Measurements from ENCODE around the gene MIF4GD. TPM values are rescaled to one million over a fixed set of nuclear protein-coding genes. Genes with fewer than 3 reads are reported as not detected.
"Not testable (repeated sequence)": the region's sequence is repeated elsewhere in the genome, so short reads cannot be mapped to it uniquely, and the experiment has no call there.

The MIF4GD gene, protein sequence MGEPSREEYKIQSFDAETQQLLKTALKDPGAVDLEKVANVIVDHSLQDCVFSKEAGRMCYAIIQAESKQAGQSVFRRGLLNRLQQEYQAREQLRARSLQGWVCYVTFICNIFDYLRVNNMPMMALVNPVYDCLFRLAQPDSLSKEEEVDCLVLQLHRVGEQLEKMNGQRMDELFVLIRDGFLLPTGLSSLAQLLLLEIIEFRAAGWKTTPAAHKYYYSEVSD
- polyA plus RNA-seq (ENCODE audit: insufficient read length in 12 of 12) = 10 to 100 TPM in 9 of 12 donors, 1 to 10 TPM in 2, not detected in 1; 9.3 to 14.9 (median 12.2) TPM
- long read RNA-seq, donor 1, transcript MIF4GD-202 (6 exons, 1,306 nt) = major isoform, 5 of 13 reads
- long read RNA-seq, donor 1, partial matches to known transcripts = 6 of 13 reads
- long read RNA-seq, donor 1, other reads (novel, unspliced or antisense) = 0 of 13 reads
- long read RNA-seq, donor 2, transcript MIF4GD-202 (6 exons, 1,306 nt) = major isoform, 7 of 9 reads
- long read RNA-seq, donor 2, partial matches to known transcripts = 0 of 9 reads
- long read RNA-seq, donor 2, other reads (novel, unspliced or antisense) = 0 of 9 reads
- long read RNA-seq, donor 3, partial matches to known transcripts = 0 of 1 reads
- long read RNA-seq, donor 3, other reads (novel, unspliced or antisense) = 0 of 1 reads
- long read RNA-seq, donor 4, partial matches to known transcripts = 0 of 3 reads
- long read RNA-seq, donor 4, other reads (novel, unspliced or antisense) = 0 of 3 reads
- long read RNA-seq, donor 5, transcript MIF4GD-202 (6 exons, 1,306 nt) = major isoform, 9 of 13 reads
- long read RNA-seq, donor 5, partial matches to known transcripts = 0 of 13 reads
- long read RNA-seq, donor 5, other reads (novel, unspliced or antisense) = 0 of 13 reads
- long read RNA-seq, donor 6, partial matches to known transcripts = 0 of 3 reads
- long read RNA-seq, donor 6, other reads (novel, unspliced or antisense) = 0 of 3 reads
- long read RNA-seq, donor 7, partial matches to known transcripts = 0 of 1 reads
- long read RNA-seq, donor 7, other reads (novel, unspliced or antisense) = 0 of 1 reads
- long read RNA-seq, donor 8, transcript MIF4GD-202 (6 exons, 1,306 nt) = major isoform, 6 of 11 reads
- long read RNA-seq, donor 8, partial matches to known transcripts = 0 of 11 reads
- long read RNA-seq, donor 8, other reads (novel, unspliced or antisense) = 0 of 11 reads
- long read RNA-seq, donor 9, partial matches to known transcripts = 0 of 5 reads
- long read RNA-seq, donor 9, other reads (novel, unspliced or antisense) = 0 of 5 reads
- long read RNA-seq, donor 10, partial matches to known transcripts = 0 of 6 reads
- long read RNA-seq, donor 10, other reads (novel, unspliced or antisense) = 0 of 6 reads
- long read RNA-seq, donor 11, partial matches to known transcripts = 0 of 5 reads
- long read RNA-seq, donor 11, other reads (novel, unspliced or antisense) = 0 of 5 reads

DNA sequence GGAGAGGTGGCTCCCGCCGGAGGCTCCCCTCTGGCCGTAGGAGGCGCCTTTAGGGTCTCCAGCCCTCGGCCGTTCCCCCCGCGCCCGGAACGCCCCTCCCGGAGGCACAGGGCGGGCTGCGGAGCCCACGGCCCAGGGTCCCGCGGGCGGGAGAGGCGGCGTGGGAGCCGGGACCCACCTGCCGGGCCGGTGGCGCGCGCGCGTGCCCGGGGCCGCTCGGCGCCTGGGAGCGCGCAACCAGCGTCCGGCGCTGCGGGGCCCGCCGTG, at the start of gene MIF4GD:
Gene MIF4GD (minus strand): TSS at position 266 of the 267 bp plus-strand sequence. CDS start 1,036 bp downstream, outside the sequence.
- no peak for DNase-seq

DNA sequence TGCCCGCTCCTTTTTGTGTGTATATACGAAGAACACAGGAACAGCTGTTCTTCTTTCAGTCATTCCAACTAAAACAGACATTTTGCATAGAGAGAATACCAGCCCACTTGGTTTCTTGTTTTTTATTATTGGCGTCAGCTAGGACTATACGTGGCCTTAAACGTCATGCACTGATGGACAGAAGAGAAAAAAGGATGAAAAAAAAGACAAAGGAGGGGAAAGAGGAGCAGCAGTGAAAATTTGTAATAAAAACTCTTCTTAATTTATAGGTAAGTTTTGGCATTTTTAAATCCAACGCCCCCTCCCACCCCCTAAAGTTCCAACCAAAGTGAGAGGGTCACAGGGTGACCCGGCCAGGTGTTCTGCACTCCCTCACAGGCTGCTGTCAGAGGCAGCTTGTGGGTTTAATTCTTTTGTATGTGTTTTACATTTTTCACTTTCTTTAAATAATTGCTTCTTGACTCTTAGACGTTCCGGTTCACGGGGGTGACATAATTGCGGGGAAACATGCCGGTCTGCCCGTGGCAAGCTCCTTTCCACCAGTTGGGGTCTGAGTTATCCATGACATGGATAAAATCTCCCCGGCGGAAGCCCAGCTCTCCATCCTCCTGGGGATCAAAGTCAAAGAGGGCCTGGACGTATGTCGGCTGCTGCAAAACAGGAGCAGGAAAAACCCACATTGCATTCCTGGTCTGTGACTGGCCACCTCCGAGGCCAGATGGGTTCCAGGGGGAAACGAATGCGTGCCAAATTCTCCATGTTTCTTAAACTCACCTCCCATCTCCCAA, 49.1 kb upstream of the MIF4GD start:
- no peak for DNase-seq

- no peak for DNase-seq
Measured at GRCh38 chr17:75318615-75319222, 47.7 kb upstream of the MIF4GD start.

GRCh38 chr17:75318211-75318610, 47.2 kb upstream of the MIF4GD start:
- no peak for DNase-seq

GRCh38 chr17:75317671-75318070, 46.6 kb upstream of the MIF4GD start:
- DNase-seq = no peak

DNA sequence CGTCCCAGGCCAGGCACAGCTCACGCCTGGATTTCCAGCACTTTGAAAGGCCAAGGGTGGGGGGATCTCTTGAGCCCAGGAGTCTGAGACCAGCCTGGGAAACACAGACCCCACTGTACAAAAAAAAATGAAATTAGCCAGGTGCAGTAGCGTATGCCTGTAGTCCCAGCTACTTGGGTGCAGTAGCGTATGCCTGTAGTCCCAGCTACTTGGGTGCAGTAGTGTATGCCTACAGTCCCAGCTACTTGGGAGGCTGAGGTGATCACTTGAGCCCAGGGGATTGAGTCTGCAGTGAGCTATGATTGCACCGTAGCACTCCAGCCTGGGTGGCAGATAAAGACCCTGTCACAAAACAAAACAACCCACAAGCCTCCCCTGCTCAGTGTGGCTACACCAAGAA, 45.2 kb upstream of the MIF4GD start:
- no peak for DNase-seq

DNA sequence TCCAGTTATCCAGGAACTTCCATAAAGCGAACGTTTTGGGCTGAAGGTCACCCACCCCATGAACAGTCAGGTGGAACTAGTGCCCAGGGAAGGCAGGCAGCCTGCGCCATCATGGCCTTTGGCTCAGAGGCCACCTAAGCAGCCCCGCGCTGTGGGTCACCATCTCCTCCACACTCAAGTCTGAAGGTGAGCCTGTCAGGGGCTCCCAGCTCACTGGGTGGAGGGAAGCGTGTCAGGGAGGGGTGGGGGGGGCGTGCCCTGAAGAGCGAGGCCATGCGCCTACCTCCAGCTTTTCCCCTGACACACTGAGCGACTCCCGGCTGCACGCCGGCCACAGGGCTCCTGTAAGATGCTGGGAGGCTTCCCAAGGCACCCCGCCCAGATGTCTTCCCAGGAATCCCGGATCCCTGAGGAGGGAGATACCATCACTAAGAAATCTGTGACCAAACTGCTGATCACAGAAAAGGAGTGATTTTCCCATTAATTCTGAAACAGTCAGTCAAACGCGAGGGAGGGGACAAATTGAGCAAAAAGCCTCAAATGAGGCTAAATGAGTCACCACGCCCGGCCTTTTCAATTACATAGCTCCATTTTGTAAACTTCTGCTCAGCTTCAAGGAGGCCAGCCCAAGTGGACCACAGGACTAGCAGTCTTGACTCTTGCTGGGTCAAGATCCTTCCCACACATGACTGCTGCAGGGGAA, 44.7 kb upstream of the MIF4GD start:
- no peak for DNase-seq

DNA sequence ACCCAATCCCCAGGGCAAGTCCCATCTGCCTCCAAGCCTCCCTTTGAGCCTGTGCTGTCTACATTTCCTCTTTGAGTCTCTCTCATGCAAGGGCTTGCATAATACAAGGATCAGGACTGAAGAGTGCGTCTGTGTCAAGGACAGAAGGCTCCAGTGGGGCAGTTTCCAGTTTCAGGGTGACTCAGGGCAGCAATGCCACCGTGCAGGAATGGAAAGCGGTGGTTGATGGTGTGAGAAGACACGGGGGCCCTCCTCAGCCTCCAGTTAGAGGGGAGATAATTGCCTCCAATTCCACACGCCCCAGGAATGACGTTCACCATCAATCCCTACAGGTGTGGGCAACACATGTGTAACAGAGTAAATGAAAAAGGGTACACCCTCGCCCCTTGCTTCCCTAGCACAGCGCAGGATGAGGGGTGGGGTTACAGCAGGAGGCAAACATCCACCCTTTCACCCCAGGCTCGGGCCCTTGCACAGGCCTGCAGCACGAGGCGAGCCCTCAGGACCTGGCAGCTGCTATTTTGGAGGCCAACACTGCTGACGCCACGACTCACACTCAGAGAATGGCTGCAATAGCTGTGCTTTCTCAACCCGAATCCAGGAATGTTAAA, 43.0 kb upstream of the MIF4GD start:
- no peak for DNase-seq

GRCh38 chr17:75308732-75309629, 38.0 kb upstream of the MIF4GD start:
- no peak for DNase-seq

DNA sequence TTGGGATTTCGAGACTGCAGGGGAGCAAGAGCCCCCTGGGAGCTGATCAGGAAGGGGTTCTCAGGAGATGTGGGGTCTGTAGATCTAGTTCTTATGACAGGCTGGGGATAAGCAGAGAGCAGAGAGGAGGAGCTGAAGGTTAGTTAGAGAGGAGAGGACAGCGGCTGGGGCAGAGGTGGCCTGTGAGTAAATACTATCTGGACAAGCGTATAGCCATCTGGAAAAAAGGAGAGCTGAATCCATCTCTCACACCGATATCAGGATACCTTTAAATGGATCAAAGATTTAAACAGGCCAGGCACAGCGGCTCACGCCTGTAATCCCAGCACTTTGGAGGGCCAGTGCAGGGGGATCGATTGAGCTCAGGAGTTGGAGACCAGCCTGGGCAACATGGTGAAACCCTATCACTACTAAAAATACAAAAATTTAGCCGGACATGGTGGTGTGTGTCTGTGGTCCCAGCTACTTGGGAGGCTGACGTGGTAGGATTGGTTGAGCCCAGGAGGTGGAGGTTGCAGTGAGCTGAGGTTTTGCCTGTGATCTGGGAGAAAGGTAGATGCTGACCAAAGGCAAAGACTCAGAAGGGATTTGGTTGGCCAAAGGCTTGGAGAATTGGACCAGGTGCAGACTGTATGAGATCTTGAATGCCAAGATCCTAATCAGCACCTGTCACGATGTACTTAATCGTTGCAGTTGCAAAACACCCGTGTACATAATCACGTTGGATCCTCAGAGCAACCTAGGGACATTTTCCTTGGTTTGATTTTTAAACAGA, 37.1 kb upstream of the MIF4GD start:
- DNase-seq = no peak

GRCh38 chr17:75301502-75302206, 30.6 kb upstream of the MIF4GD start:
- no peak for DNase-seq

DNA sequence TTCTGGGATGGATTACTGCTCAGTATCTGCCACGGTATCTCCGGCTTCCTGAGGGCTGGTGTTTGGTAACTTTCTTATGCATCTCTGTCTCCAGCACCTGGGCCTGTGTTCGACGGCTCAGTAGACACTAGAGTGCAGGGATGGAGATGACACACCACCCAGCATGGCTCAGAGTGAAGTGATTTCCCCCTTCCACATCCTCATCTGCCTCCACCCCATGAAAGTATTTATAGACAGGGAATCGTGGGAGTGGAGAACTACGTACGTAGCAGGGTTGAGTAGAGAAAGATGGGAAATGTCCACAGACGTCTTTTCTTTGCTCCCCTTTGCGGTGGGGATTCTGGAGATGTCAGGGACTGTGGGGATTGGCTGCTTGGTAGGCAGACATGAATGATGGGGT, 30.0 kb upstream of the MIF4GD start:
- no peak for DNase-seq

- no peak for DNase-seq
Measured at GRCh38 chr17:75300280-75300679, 29.2 kb upstream of the MIF4GD start.

- no peak for DNase-seq
Measured at GRCh38 chr17:75295201-75296158, 24.4 kb upstream of the MIF4GD start.

DNA sequence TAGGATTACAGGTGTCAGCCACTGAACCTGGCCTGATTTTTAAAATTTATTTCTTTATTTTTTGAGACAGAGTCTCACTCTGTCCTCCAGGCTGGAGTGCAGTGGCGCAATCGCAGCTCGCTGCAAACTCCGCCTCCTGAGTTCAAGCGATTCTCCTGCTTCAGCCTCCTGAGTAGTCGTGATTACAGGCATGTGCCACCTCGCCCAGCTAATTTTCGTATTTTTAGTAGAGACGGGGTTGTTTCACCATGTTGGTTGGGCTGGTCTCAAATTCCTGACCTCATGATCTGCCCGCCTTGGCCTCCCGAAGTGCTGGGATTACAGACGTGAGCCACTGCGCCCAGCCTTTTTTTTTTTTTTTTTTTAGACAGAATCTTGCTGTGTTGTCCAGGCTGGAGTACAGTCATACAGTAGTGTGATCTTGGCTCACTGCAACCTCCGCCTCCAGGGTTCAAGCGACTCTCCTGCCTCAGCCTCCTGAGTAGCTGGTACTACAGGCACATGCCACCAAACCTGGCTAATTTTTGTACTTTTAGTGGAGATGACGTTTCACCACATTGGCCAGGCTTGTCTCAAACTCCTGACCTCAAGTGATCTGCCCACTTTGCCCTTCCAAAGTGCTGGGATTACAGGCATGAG, 21.9 kb upstream of the MIF4GD start:
- DNase-seq = not testable (repeated sequence)

Data from muscle of arm (tissue), 14 donors.